GM19025 (cell line): Measurements from ENCODE around the gene OR5H2.
"Not testable (repeated sequence)": the region's sequence is repeated elsewhere in the genome, so short reads cannot be mapped to it uniquely, and the experiment has no call there.

ENCODE experiments used
- ATAC-seq: cut with Tn5 transposase; IDR thresholded peaks from one replicate; pipeline ENCODE4 v1.9.1; 2021; ENCODE audit warnings: mild to moderate bottlenecking, low read depth, moderate library complexity; ENCODE audit not compliant: unreplicated experiment

OR5H2 gene

GRCh38 chr3:98282205-98282604, at the start of gene OR5H2:
OR5H2 (plus strand) TSS chr3:98282505; CDS start chr3:98282903, 398 bp downstream.
- no peak for ATAC-seq

GRCh38 chr3:98233468-98233867, 48.8 kb upstream of the OR5H2 start:
- ATAC-seq: no peak

GRCh38 chr3:98240131-98240530, 42.2 kb upstream of the OR5H2 start:
- no peak for ATAC-seq

- no peak for ATAC-seq
Measured at GRCh38 chr3:98242155-98242554, 40.1 kb upstream of the OR5H2 start.

GRCh38 chr3:98243843-98244242, 38.5 kb upstream of the OR5H2 start:
- no peak for ATAC-seq

GRCh38 chr3:98246142-98246541, 36.2 kb upstream of the OR5H2 start:
- no peak for ATAC-seq

GRCh38 chr3:98256026-98256425, 26.3 kb upstream of the OR5H2 start:
- ATAC-seq: not testable (repeated sequence)

- ATAC-seq: no peak
Measured at GRCh38 chr3:98259707-98260106, 22.6 kb upstream of the OR5H2 start.

- ATAC-seq: no peak
Measured at GRCh38 chr3:98262046-98262445, 20.3 kb upstream of the OR5H2 start.

GRCh38 chr3:98263944-98264343, 18.4 kb upstream of the OR5H2 start, which contains the start of gene OR5H6:
OR5H6 (plus strand) TSS chr3:98264244; CDS start chr3:98264333, 89 bp downstream.
- ATAC-seq: no peak

- ATAC-seq: no peak
Measured at GRCh38 chr3:98269846-98270245, 12.5 kb upstream of the OR5H2 start.

GRCh38 chr3:98272126-98272525, 10.2 kb upstream of the OR5H2 start:
- no peak for ATAC-seq

GRCh38 chr3:98274914-98275313, 7.4 kb upstream of the OR5H2 start:
- no peak for ATAC-seq

GRCh38 chr3:98290916-98291315, 8.6 kb downstream of the OR5H2 start:
- no peak for ATAC-seq

- ATAC-seq: no peak
Measured at GRCh38 chr3:98291332-98291957, 9.1 kb downstream of the OR5H2 start.

GRCh38 chr3:98322101-98322500, 39.8 kb downstream of the OR5H2 start:
- ATAC-seq: no peak

- no peak for ATAC-seq
Measured at GRCh38 chr3:98322686-98323085, 40.4 kb downstream of the OR5H2 start.

- ATAC-seq: no peak
Measured at GRCh38 chr3:98323425-98323824, 41.1 kb downstream of the OR5H2 start.

- no peak for ATAC-seq
Measured at GRCh38 chr3:98325055-98325454, 42.8 kb downstream of the OR5H2 start.

GRCh38 chr3:98326105-98326893, 44.0 kb downstream of the OR5H2 start:
- no peak for ATAC-seq

- peak; percentile 54 for ATAC-seq
Measured at GRCh38 chr3:98326945-98327344, 44.6 kb downstream of the OR5H2 start.

- ATAC-seq: no peak
Measured at GRCh38 chr3:98328933-98329332, 46.6 kb downstream of the OR5H2 start.
